ENCODE results near the gene KDM4D.

KDM4D gene

GRCh38 chr11:94939346-94939745, 34.2 kb upstream of the KDM4D start:
- no peak for TF ChIP-seq CTCF (IDR thresholded peaks at IDR 0.05; ENCODE audit: extremely low read depth, missing control alignments)
- DNase-seq (ENCODE audit: low spot score) = no peak

GRCh38 chr11:94941131-94941530, 32.4 kb upstream of the KDM4D start:
- TF ChIP-seq CTCF (IDR thresholded peaks at IDR 0.05; ENCODE audit: extremely low read depth, missing control alignments) = no peak
- DNase-seq (ENCODE audit: low spot score) = no peak

- no peak for DNase-seq (ENCODE audit: low spot score)
- TF ChIP-seq CTCF (IDR thresholded peaks at IDR 0.05; ENCODE audit: extremely low read depth, missing control alignments) = no peak
Observed at GRCh38 chr11:94946812-94947211, 26.7 kb upstream of the KDM4D start.

- TF ChIP-seq CTCF (IDR thresholded peaks at IDR 0.05; ENCODE audit: extremely low read depth, missing control alignments) = no peak
- no peak for DNase-seq (ENCODE audit: low spot score)
Observed at GRCh38 chr11:94948070-94948617, 25.4 kb upstream of the KDM4D start.

GRCh38 chr11:94954753-94955152, 18.8 kb upstream of the KDM4D start:
- DNase-seq (ENCODE audit: low spot score) = no peak
- no peak for TF ChIP-seq CTCF (IDR thresholded peaks at IDR 0.05; ENCODE audit: extremely low read depth, missing control alignments)

GRCh38 chr11:94956963-94957362, 16.5 kb upstream of the KDM4D start:
- TF ChIP-seq CTCF (IDR thresholded peaks at IDR 0.05; ENCODE audit: extremely low read depth, missing control alignments) = no peak
- no peak for DNase-seq (ENCODE audit: low spot score)

GRCh38 chr11:94958121-94958696, 15.3 kb upstream of the KDM4D start:
- TF ChIP-seq CTCF (IDR thresholded peaks at IDR 0.05; ENCODE audit: extremely low read depth, missing control alignments) = no peak
- no peak for DNase-seq (ENCODE audit: low spot score)
